Left hindlimb (tissue), 1 donor: ENCODE measurements around the gene NCOA6.
A peak's percentile ranks its signal among the peaks of the same experiment; 100 is the strongest.

Experiments used
- DNase-seq: peaks from one replicate; pipeline ENCODE4 v3.0.0-alpha.2; 2018

The NCOA6 gene

DNA sequence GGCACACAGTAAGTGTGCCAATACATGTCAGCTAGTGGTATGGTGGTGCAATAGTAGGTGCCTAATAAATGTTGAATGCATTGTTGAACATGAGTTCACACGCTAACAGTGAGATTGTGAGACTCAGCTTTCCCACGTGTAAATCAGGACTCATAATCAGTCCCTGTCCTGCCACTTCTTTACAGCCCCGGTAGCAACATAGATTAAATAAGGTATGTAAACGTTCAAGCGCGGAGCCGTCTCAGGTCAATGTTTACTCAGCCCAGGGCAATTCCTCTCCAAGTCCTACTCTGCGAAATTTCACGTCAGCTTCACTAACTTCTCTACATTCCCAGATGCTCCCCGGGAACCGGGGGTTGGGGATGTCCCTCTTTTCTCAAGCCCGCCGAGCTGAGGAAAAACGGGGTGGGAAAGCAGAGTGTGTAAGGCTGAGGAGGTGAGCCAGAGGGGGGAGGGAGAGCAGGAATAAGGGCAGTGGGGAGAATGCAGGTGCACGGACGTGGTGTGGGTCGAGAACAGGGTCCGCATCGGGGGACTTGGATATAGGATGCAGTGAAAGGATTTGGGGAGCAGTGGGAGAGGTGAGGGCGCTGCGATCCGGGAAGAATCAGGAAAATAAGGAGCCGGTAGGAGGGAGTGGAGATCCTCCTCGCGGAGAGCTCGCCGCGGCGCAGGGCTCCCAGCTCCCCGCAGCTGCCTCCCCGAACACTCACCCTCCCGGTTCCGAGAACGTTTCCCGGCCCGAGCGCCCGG lies 121.9 kb downstream of the NCOA6 start:
- no peak for DNase-seq

DNA sequence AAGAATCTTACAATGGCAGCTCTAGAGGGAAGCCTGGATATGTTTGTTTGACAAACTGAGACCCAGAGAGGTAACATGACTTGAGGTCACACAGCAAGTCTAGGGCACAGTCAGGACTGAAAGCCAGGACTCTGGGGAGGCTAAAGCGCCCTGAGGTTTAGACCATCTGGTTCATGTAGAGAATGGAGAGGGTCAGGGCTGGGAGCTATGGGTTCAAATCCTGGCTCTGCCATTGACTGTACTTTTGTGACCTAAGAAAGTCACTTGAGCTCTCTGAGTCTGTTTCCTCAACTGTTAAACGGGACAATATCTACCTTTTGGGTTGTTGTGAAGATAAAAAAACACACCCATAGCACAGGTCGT lies 122.4 kb downstream of the NCOA6 start:
- DNase-seq, result no peak

DNA sequence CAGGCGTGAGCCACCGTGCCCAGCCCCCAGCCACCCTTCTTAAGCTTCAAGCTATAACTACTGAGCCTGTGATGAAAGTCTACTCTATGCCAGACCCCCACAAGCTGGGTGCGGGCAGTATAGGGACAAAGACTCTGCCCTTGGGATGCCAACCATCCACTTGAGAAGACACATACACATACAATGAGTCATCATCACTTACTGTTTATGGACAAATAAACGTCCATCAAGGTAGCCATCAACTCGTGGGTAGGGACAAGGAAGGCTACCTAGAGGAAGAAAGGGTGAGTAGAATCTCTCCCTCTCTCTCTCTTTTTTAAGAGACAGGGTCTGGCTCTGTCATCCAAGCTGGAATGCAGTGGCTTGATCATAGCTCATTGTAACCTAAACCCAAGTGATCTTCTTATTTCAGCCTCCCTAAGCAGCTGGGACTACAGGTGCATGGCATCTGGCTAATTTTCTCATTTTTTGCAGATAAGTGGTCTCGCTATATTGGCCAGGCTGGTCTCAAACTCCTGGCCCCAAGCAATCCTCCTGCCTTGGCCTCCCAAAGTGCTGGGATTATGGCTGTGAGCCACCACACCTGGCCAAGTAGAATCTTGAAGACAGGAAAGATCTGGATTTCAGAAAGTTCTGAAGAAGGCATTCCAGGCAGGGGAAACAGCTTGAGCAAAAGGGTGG lies 123.9 kb downstream of the NCOA6 start:
- no peak for DNase-seq

DNA sequence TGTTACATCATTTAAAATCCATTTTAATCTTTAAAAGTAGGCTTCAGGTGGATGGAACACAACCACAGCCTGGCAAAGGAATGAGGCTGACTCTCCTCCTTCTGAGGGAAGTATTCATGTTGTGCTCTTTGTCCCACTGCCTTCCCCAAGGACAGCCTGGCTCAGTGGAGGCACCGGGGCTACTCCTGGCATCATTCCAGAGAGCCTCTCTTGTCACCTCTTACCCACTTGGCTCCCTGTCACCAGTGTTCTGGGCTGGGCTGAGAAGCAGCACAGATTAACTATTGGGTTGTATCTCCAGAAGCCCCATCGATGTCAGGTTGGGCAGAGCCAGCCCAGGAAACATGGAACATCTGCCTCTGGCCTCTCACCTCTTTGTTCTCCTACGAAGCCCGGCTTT lies 132.0 kb downstream of the NCOA6 start:
- DNase-seq, result no peak

DNA sequence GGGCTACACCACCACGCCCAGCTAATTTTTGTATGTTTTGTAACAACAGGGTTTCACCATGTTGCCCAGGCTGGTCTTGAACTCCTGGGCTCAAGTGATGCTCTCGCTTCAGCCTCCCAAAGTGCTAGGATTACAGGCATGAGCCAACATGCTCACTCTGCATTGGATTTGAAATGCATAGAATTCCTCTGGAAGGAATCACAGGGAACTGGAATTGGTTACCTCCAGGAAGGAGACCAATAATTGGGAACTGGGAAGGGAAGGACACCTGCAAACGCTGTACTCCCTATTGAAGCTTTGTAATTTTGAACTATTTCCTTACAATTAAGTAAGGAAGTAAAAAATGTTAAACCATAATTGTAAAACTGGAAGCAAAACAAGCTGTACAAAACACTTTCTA lies 133.6 kb downstream of the NCOA6 start:
- no peak for DNase-seq

DNA sequence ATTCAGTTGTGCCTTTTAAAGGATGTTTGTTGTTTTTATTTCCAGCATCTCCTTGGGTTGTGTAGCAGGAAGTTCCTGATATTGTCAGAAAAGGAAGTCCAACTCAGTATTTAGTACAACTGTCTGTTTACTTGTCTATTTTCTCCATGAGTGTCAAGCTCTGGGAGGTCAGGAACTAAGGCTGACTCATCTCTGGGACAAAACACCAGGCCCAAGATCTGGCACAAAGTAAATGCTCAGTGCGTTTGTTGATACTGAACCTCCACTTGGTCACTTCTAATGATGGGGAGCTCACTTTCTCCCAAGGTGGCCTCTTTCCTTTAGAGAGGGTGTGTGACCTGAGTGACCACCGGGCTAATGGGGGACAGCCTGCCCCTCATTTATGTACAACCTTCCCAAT lies 136.0 kb downstream of the NCOA6 start:
- no peak for DNase-seq

GRCh38 chr20:34683667-34684066 lies 141.8 kb downstream of the NCOA6 start:
- DNase-seq, result no peak

DNA sequence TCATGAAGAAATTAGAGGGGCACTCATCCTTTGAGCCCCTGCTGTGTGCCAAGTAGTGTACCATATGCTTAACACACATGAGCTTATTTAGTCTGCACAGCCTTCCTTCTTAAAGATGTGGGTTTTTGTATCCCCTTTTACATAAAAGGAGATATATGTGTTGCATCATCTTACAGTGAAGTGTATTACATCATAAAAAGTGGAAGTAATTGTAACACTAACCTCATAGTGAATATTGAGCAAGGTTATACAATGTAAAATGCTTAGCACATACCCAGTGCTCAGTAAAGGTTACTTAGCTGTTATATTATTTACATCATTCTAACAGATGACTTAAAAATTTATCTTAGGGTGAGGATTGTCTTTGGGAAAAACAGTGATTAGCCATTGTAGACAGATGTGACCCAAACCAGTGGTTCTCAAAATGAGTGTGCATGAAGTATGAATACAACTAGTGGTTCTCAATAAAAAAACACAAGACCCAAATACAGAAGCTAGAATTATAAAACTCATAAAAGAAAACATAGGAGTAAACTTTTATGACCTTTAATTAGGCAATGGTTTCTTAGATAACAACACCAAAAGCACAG lies 144.8 kb downstream of the NCOA6 start:
- no peak for DNase-seq

GRCh38 chr20:34676642-34677373 lies 148.6 kb downstream of the NCOA6 start, which contains the start of gene PIGU:
PIGU (minus strand) TSS chr20:34677092; CDS start chr20:34677085, 7 bp downstream.
- DNase-seq, result peak; percentile 96

- no peak for DNase-seq
Measured at GRCh38 chr20:34675993-34676641, 149.3 kb downstream of the NCOA6 start.

- DNase-seq, result no peak
Measured at GRCh38 chr20:34675561-34675960, 149.9 kb downstream of the NCOA6 start.

- no peak for DNase-seq
Measured at GRCh38 chr20:34673412-34673811, 152.0 kb downstream of the NCOA6 start.

DNA sequence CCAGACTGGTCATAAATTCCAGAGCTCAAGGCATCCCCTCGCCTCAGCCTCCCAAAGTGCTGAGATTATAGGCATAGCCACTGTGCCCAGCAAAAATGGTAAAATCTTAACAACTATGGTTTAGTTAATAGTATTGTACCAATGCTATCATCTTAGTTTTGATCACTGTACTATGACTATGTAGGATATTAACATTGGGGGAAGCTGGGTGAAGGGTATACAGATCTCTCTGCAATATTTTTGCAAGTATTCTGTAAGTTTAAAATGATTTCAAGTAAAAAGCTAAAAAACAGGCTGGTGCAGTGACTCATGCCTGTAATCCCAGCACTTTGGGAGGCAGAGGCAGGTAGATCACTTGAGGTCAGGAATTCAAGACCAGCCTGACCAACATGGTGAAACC lies 156.4 kb downstream of the NCOA6 start:
- DNase-seq, result no peak
